ENCODE data around the gene NKAIN1. TPM values are rescaled to one million over a fixed set of nuclear protein-coding genes. Genes with fewer than 3 reads are reported as not detected.
A peak's percentile ranks its signal among the peaks of the same experiment; 100 is the strongest.

The NKAIN1 gene
- total RNA-seq, 1 donor from 2014 or later, result 2.2 TPM

GRCh38 chr1:31243501-31244286, 4.0 kb upstream of the NKAIN1 start:
- no peak for TF ChIP-seq CTCF (IDR thresholded peaks at IDR 0.05)
- no peaks in the 10 kb centered on the region for H3K36me3 Mint-ChIP-seq (ENCODE audit: unreplicated experiment)
- no peak for DNase-seq (ENCODE audit: extremely low spot score, unreplicated experiment)
- H3K4me3 Mint-ChIP-seq (ENCODE audit: unreplicated experiment), result no peak overlapping the region
- H3K27me3 Mint-ChIP-seq (ENCODE audit: unreplicated experiment), result peaks cover 29% of the 10 kb centered on the region
- no peaks in the 10 kb centered on the region for H3K9me3 Mint-ChIP-seq (ENCODE audit: unreplicated experiment)
- H3K27ac Mint-ChIP-seq (ENCODE audit: unreplicated experiment), result no peak overlapping the region
- H3K4me1 Mint-ChIP-seq (ENCODE audit: unreplicated experiment), result peaks cover 10% of the 10 kb centered on the region

- H3K27me3 Mint-ChIP-seq (ENCODE audit: unreplicated experiment), result peaks cover 48% of the 10 kb centered on the region
- H3K27ac Mint-ChIP-seq (ENCODE audit: unreplicated experiment), result no peak overlapping the region
- H3K36me3 Mint-ChIP-seq (ENCODE audit: unreplicated experiment), result no peaks in the 10 kb centered on the region
- TF ChIP-seq CTCF (IDR thresholded peaks at IDR 0.05), result no peak
- peaks cover 12% of the 10 kb centered on the region for H3K4me1 Mint-ChIP-seq (ENCODE audit: unreplicated experiment)
- no peaks in the 10 kb centered on the region for H3K9me3 Mint-ChIP-seq (ENCODE audit: unreplicated experiment)
- no peak overlapping the region for H3K4me3 Mint-ChIP-seq (ENCODE audit: unreplicated experiment)
- no peak for DNase-seq (ENCODE audit: extremely low spot score, unreplicated experiment)
Measured at GRCh38 chr1:31241321-31241720, 1.6 kb upstream of the NKAIN1 start.

- peak overlapping the region; percentile 75 for H3K4me3 Mint-ChIP-seq (ENCODE audit: unreplicated experiment)
- H3K36me3 Mint-ChIP-seq (ENCODE audit: unreplicated experiment), result no peaks in the 10 kb centered on the region
- no peak for DNase-seq (ENCODE audit: extremely low spot score, unreplicated experiment)
- H3K27me3 Mint-ChIP-seq (ENCODE audit: unreplicated experiment), result peaks cover 65% of the 10 kb centered on the region
- H3K4me1 Mint-ChIP-seq (ENCODE audit: unreplicated experiment), result peaks cover 12% of the 10 kb centered on the region
- no peaks in the 10 kb centered on the region for H3K9me3 Mint-ChIP-seq (ENCODE audit: unreplicated experiment)
- TF ChIP-seq CTCF (IDR thresholded peaks at IDR 0.05), result no peak
- no peak overlapping the region for H3K27ac Mint-ChIP-seq (ENCODE audit: unreplicated experiment)
Measured at GRCh38 chr1:31238986-31239613, 587 bp downstream of the NKAIN1 start.

GRCh38 chr1:31238612-31238985, 1.1 kb downstream of the NKAIN1 start:
- Mint-ChIP-seq H3K27ac (ENCODE audit: unreplicated experiment) (no peak overlapping the region), H3K9me3 (ENCODE audit: unreplicated experiment) (no peaks in the 10 kb centered on the region), H3K4me1 (ENCODE audit: unreplicated experiment) (peaks cover 12% of the 10 kb centered on the region), H3K27me3 (ENCODE audit: unreplicated experiment) (peaks cover 60% of the 10 kb centered on the region), H3K36me3 (ENCODE audit: unreplicated experiment) (no peaks in the 10 kb centered on the region), H3K4me3 (ENCODE audit: unreplicated experiment) (peak overlapping the region; percentile 75)
- TF ChIP-seq CTCF (IDR thresholded peaks at IDR 0.05), result no peak
- DNase-seq (ENCODE audit: extremely low spot score, unreplicated experiment), result no peak

GRCh38 chr1:31234870-31235269, 4.8 kb downstream of the NKAIN1 start:
- Mint-ChIP-seq H3K36me3 (ENCODE audit: unreplicated experiment) (no peaks in the 10 kb centered on the region), H3K4me1 (ENCODE audit: unreplicated experiment) (peaks cover 7% of the 10 kb centered on the region), H3K9me3 (ENCODE audit: unreplicated experiment) (no peaks in the 10 kb centered on the region), H3K27ac (ENCODE audit: unreplicated experiment) (no peak overlapping the region), H3K4me3 (ENCODE audit: unreplicated experiment) (no peak overlapping the region), H3K27me3 (ENCODE audit: unreplicated experiment) (peaks cover 44% of the 10 kb centered on the region)
- no peak for DNase-seq (ENCODE audit: extremely low spot score, unreplicated experiment)
- TF ChIP-seq CTCF (IDR thresholded peaks at IDR 0.05), result no peak
